Left colon (tissue), 2 donors: ENCODE measurements around the gene ING5. TPM values are rescaled to one million over a fixed set of nuclear protein-coding genes. Genes with fewer than 3 reads are reported as not detected.
A peak's percentile ranks its signal among the peaks of the same experiment; 100 is the strongest.

Source experiments
- ATAC-seq: fragments of 200-7000 bp; cut with Tn5 transposase; one replicate; pipeline ENCODE4 v1.9.1; 2020; ENCODE audit warnings: mild to moderate bottlenecking, moderate library complexity
- DNase-seq, 2 donors: peaks; one replicate each; pipeline ENCODE4 v3.0.0-alpha.2; 2020
- intact Hi-C, 2 donors: fragments of 100-400 bp; cut with DNase I in 1 of 2; cut with micrococcal nuclease in 1 of 2; formaldehyde crosslinking; loops; one replicate each; pipeline versions ENCODE4 v1.11.2 to v1.14.0; 2022; cut with DNase I, micrococcal nuclease
- total RNA-seq, 2 donors: library from RNA; stranded (reverse); fragmentation: NEBNext Ultra II Directional; extraction: Animal tissue kit (Norgen Biotek cat#: 25700); gene quantifications; one replicate each; pipeline ENCODE4 v1.2.1, GENCODE V29; 2021
- donor health status: DM: no; HTN: no; CAD: no.
- donor health status: DM: yes; HTN: yes; CAD: no.

The ING5 gene
- total RNA-seq, 2 donors from 2014 or later, result 26.7 to 27.6 TPM

DNA sequence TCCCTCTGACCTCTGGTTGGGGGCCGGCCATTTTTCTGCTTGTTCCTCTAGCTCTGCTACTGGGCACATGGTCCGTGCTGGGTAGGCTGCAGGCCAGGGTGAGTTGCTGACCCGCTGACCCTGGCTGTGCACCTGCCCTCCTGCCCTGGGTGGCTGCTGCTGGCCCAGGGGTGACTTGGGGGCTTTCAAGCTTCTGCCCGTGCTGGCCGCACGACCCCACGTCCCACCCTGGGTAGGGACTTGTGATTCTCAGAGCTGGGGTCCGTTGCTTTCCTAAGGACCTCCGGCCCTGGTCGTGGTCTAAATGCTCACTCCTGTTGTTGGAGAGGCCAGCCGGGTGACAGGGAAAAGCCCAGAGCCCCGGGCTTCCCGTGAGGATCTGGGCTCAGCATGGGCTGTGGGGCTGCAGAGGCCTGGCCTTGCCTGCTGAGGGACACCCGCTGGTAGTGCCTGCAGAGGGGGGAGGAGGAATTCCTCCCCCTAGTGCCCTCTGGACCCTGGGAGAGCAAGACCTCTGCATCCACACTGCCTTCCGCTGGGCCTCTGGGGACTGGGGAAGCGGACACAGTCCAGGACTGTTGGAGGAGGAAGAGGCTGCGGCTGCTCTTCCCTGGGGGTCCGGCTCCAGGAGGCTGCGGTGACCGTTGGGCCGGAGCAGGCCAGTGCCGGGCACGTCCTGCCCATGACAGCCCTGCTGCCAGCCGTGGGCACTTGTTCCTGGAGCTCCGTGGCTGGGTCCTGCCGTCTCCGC, 68.5 kb downstream of the ING5 start:
- no peak for DNase-seq
- intact Hi-C loops, result no loop called here
- no peak for ATAC-seq

DNA sequence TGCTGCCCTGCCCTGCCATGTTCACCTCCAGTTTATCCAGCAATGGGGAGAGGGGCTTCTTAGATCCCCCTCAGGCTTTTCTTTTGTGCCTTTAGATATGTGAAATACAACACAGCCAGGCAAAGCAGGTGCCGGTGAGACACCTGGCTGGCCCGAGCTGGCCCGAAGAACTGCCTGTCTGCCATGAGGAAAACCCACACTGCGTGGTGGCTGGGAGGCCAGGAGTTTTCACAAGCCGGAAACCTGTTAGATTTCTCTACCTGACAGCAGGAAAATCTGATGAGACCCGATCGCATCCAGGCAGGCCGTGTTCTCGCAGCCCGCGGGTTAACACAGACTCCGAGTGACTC, 69.1 kb downstream of the ING5 start:
- no peak for ATAC-seq
- intact Hi-C loops, result no loop called here
- no peak for DNase-seq

DNA sequence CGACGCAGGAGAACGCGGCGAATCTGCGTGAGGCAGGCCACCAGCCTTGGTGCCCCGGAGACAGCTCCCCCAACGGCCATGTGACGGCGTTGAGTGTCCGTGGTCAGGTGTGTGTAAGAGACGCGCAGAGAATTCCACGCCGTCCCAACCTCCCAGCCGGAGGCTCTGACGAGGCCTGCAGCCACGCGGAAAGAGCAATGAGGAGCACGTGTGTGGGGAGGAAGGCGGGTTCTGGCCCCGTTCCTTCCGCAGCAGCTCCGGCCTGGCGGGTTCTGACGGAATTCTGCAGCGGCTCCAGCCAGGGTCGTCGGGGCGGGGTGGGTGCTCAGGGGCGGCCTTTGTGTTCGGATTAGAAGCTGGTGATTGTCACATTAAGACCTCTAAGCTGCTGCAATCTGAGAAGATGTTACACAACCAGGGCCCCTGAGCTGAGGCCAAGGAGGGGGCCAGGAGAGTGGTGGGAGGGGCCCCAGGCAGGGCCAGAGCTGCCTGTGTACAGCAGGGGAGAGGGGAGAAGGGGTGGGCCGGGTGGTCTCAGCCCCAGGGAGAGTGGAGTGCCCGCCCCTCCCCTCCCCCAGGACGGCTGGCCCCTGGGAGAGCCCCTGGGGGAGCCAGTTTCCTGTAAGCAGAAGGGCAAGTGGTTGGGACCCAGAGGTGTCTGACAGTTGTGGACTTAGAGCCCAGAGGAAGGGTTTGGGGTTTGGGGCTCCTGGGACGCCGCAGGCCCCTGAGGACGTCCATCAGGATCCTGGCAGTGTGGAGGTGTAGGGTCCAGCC, 69.6 kb downstream of the ING5 start:
- DNase-seq, result no peak
- ATAC-seq, result no peak
- intact Hi-C loops, result no loop called here

DNA sequence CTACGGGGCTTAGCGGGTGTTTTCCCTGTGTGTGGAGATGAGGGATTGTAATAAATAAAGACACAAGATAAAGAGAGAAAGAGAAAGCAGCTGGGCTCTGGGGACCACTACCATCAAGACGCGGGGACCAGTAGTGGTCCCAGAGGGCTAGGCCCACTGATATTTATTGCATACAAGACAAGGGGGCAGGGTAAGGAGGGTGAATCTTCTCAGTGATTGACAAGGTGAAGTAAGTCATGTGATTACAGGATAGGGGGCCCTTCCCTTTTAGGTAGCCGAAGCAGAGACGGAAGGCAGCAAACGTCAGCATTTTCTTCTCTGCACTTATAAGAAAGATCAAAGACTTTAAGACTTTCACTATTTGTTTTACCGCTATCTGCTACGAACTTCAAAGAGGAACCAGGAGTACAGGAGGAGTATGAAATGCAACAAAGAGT, 70.2 kb downstream of the ING5 start:
- intact Hi-C loops, result no loop called here
- DNase-seq (no peak), ATAC-seq (no peak)

DNA sequence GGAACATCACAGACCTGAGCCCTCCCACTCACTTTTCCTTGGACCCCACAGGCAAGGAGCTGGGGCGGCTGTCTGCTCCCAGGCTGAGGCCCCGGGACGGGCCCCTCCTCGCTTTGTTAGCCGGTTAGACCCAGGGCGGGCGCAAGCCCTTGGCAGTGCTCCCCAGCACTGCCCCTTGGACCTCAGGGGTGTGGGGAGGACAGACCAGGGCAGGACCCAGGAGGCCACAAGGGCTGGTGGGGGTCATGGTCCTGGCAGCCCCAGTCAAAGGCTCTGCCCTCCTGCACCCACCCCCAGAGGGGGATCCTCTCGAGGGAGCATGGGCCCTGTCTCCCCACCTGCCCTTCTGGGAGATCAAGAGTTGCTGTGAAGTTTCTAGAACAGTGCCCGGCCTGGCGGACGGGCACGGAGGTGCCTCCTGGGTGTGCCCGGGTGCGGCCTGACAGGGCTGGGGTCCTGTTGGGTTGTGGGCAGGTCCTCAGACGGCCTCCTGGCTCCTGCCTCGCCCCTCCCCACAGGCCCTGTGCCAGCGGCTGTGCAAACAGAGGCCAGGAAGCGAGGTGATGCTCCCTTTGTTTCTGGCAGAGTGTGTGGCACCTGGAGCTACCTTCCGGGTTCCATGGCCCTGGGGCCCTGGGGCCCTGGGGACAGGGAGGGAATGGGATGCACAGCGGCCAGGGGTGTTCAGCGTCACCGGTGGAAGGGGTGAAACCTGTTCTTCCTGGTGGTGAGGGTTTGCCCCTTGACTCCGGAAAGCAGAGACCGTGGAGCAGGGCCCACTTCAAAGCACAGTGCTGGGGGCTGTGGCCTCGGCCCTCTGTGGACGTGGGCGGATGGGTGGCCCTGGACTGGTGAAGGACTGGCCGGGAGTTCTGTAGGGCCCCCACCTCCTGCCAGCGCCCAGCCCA, 71.9 kb downstream of the ING5 start:
- intact Hi-C loops, result no loop called here
- peak; percentile 62 for ATAC-seq
- peak; percentile 87 to 92 for DNase-seq

DNA sequence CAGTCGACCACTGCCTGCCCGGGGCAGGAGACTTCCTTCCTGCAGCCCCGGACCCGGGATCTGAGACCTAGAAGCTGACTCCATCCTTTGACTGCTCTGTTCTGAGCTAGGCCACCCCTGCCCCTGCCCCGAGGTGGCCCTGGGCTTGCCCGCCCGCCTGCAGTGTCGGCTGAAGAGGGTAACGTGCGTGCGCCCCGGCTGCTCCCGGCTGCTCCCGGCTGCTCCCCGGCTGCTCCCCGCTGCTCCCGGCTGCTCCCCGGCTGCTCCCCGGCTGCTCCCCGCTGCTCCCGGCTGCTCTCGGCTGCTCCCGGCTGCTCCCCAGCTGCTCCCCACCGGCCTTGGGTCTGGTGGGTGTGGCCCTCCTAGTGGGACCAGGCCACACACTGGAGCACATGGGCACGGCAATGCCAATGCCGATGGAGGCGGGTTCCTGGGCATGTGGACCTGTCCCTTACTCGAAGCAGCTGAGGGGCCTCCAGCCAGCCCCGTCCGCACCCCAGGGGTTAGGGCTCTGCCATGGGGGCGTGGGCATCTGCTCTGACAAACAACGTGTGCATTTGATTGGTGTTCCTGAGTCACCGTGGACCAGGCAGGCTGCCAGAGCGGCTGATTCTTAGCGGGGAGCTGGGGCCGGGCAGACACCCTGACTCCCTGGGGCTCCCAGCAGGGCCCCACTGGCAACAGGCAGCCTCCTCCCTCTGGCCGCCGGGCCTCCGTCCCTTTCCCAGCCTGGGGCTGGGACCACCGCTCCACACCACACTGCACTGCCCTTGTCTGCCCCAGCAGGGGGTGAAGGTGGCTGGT, 72.8 kb downstream of the ING5 start:
- intact Hi-C loops, result no loop called here
- DNase-seq, result peak; percentile 72 to 88
- peak; percentile 44 for ATAC-seq

DNA sequence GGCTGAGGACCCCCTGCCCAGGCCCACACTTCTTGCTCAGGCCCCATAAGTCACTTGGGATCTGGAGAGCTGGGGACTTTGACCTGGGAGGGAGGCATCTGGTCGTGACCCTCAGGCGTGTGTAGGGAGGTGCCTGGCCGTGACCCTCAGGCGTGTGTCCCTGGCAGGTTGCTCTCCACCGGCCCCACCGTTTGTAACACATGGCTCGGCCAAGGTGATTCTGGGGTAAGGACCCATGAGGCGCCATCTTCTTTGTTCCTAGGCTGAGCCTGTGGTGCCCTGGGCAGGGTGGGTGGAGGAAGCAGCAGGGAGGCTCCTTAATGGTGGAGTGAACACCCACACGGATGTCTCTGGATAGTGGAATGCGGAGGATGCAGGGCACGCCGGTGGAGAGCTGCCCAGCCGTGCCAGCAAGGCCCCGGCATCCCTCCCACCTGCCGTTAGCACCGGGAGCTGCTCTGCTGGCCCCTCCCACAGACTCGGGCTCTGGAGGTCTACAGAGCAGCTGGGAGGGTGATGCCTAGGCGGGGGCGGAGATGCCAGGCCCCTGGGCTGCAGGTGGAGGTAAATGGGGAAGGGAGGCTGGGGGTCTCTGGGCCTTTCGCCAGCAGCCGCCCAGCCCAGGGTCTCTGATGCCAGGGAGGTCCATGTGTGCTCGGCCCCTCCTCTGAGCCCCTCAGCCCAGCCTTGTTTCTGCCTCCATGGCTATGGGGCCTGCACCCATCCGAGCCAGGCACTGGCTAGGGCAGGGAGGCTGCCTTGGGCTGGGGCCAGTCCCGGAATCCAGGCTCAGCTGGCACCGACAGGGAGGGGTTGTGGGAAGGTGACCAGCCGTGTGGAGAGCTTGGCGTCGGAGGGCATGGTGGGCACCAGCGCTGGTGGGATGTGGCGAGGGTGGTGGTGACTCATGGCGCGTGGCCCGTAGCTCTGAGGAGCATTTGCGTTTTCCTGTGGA, 73.7 kb downstream of the ING5 start:
- peak; percentile 10 for ATAC-seq
- peak in 1 of 2 donors; percentile 43 for DNase-seq
- intact Hi-C loops, result no loop called here

DNA sequence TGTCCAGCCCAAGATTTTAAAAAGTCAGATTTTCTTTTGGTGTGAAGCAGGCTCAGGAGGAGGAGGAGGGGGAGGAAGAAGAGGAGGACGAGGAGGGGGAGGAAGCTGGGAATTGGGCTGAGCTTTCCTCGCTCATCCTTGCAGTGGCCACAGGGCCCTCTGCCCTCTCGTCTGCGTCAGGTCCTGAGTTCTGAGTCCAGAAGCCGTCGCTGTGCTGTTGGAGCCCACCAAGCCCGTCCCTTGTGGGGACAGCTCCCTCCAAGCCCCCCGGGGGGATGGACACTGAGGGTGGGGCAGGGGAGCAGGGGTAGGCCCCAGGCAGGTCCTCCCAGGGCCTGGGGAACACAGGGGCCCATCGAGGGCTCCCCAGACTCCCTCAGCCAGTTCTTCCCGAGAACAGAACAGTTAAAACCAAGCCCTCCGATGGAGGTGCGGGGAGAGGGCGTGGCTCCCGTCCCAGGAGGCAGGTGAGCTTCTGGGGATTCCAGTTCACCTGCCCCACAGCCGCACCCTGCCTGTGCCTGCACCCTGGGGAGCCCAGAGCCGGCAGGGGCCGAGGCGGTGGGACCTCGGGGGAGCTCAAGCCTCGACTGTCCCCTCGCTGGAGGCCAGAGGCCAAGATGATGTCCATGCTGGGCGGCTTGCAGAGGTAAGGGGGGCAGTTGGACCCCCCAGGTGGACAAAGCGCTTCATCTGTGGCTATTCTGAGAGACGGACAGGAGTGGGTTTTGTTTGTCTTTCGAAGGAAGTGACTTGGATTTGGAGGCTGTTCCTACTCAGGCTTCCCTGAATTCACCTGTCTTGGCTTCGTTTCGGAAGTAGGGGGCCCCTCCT, 74.7 kb downstream of the ING5 start, which contains the start of gene GAL3ST2:
Gene GAL3ST2 (plus strand): TSS at position 487 of the 834 bp plus-strand sequence. CDS start 134 bp downstream, at position 621.
- peak; percentile 51 for ATAC-seq
- DNase-seq, result peak; percentile 73 to 84
- intact Hi-C loops, result no loop called here

DNA sequence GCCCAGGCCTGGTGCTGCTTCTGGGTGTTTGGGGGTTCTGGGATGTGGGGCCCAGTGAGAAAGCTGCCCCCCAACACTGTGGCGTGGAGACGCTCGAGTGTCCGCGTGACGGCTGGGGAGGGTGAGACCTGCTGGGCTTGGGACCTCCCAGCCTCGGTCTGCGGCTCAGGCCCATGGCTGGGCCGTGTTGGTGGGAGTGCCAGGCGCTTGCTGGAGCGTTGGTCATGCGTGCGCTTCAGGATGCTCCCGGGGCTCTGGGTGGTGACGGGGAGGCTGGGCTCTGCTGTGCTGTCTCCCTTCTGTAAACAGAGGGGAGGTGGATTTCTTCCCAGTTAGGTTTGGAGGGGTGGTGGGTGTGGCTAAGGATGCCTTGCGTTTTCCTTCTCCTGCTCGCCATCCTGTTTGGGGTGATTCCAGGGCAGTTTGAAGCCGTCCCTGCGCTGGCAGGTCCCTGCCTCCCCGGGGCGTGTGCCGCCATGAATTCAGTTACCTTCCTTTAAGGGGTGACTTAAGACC, 75.4 kb downstream of the ING5 start:
- DNase-seq (no peak), ATAC-seq (peak; percentile 29)
- intact Hi-C loops, result no loop called here

DNA sequence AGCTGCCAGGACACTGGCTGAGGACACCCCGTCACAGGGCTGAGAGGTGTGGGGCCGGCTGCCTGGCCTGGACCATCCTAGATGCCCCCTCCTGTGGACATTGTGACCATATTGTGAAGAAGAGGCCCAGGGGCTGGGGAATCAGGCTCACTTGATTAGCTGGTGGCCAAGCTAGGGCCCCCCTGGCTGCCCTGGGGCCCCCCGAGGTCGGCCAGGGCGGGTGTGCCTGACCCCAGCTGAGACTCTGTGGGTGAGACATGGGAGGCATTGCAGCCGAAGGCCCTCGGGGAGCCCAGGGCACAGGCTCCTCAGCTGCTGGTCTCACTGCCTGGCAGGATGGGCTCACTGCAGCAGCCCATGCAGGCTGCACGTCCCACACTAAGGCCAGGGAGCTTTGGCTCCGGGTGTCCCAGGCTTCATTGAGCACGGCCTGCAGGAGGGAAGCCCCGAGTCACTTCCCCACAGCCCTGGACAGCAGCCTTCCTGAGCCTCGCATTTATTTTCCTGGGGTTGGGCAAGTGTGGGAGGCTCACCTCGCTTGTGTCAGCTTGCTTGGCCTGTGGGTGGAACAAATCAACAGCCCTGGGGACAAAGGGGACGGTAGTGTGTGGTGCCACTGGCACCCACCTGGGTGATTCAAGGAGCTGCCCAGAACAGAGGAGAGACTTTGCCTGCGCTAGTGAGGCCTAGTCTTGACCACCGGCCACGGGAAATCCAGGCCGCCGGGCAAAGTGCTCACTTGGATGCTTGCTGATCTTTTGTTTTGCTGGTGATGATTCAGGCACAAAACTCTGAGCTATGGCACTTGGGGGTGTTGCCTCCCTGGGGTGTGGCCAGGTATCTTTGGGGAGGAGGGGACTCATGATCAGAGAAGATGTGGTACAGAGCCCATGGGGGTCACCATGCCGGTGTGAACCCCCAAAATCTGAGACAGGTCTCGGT, 76.1 kb downstream of the ING5 start:
- intact Hi-C loops, result no loop called here
- DNase-seq, result no peak
- ATAC-seq, result peak; percentile 8

Other genes with a start within 250 kb of the ING5 start
- gene STK25, start 193.5 kb upstream of the ING5 start, total RNA-seq, result 100 to 1,000 TPM; 118 to 119 TPM
- 10 to 100 TPM; 10.3 to 14.2 TPM for gene BOK, start 143.3 kb upstream of the ING5 start, total RNA-seq
- gene THAP4, start 64.9 kb upstream of the ING5 start, total RNA-seq, result 10 to 100 TPM; 86.0 to 86.7 TPM
- gene ATG4B, start 64.3 kb upstream of the ING5 start, total RNA-seq, result 10 to 100 TPM; 90.0 to 95.9 TPM
- 10 to 100 TPM; 13.4 to 23.7 TPM for gene DTYMK, start 15.2 kb upstream of the ING5 start, total RNA-seq
- gene D2HGDH, start 32.6 kb downstream of the ING5 start, total RNA-seq, result 10 to 100 TPM; 72.8 to 75.3 TPM
- 10 to 100 TPM; 50.8 to 69.8 TPM for gene GAL3ST2, start 74.8 kb downstream of the ING5 start, total RNA-seq
- 100 to 1,000 TPM in 1 of 2 donors, 10 to 100 TPM in 1; 32.3 to 124 TPM for gene NEU4, start 107.2 kb downstream of the ING5 start, total RNA-seq
- under 1 TPM in 1 of 2 donors, not detected in 1; 0.36 TPM for gene PDCD1, start 156.9 kb downstream of the ING5 start, total RNA-seq
- gene RTP5, start 167.7 kb downstream of the ING5 start, total RNA-seq, result not detected